HepG2 (cell line): ENCODE data around the gene NCBP1. TPM values are rescaled to one million over a fixed set of nuclear protein-coding genes. Genes with fewer than 3 reads are reported as not detected.

ENCODE experiments used
- AKAP8 ChIP-seq: sonication (generic); formaldehyde crosslinking; IDR thresholded peaks from 2 replicates; pipeline ENCODE4 v1.5.1; 2020; ENCODE audit warnings: mild to moderate bottlenecking, missing genetic modification reagents
- EP300 ChIP-seq, 3 experiments: sonication (generic) in 1 of 3; formaldehyde crosslinking in 1 of 3; IDR thresholded peaks; 2 replicates each; pipeline versions ENCODE4 v1.5.1 to v1.6.1; 2011 to 2020; ENCODE audit warnings: low read depth in 2 of 3, low read length in 2 of 3, borderline replicate concordance in 1 of 3, improper control_type of control experiment in 1 of 3, mild to moderate bottlenecking in 1 of 3, missing genetic modification reagents in 1 of 3, moderate library complexity in 1 of 3
- HNRNPLL ChIP-seq: fragments of 200-400 bp; formaldehyde crosslinking; IDR thresholded peaks from 2 replicates; pipeline ENCODE4 v1.6.1; 2017; ENCODE audit warnings: mild to moderate bottlenecking, low read depth, low read length; ENCODE audit not compliant: poor library complexity, severe bottlenecking
- KLF13 ChIP-seq: sonication (generic); formaldehyde crosslinking; IDR thresholded peaks from 2 replicates; pipeline ENCODE4 v1.4.0; 2020; ENCODE audit warnings: mild to moderate bottlenecking, missing genetic modification reagents
- KMT2A ChIP-seq: sonication (generic); formaldehyde crosslinking; IDR thresholded peaks from 2 replicates; pipeline ENCODE4 v1.4.0; 2020; ENCODE audit warnings: missing genetic modification reagents
- LCORL ChIP-seq, 2 experiments: fragments of 450-650 bp in 1 of 2; sonication (generic) in 1 of 2; formaldehyde crosslinking in 1 of 2; IDR thresholded peaks; 2 replicates each; pipeline versions ENCODE4 v1.5.0 to v1.6.1; 2017 to 2020; ENCODE audit warnings: antibody characterized with exemption in 1 of 2, missing genetic modification reagents in 1 of 2
- NFKB2 ChIP-seq: sonication (generic); formaldehyde crosslinking; IDR thresholded peaks from 2 replicates; pipeline ENCODE4 v1.4.0; 2020; ENCODE audit warnings: missing genetic modification reagents, borderline replicate concordance
- NKX3-1 ChIP-seq: sonication (generic); formaldehyde crosslinking; IDR thresholded peaks from 2 replicates; pipeline ENCODE4 v1.5.0; 2020; ENCODE audit warnings: missing genetic modification reagents
- PCBP1 ChIP-seq: fragments of 200-400 bp; formaldehyde crosslinking; IDR thresholded peaks from 2 replicates; pipeline ENCODE4 v1.6.1; 2017; ENCODE audit warnings: mild to moderate bottlenecking, low read depth, low read length, borderline replicate concordance
- PHB2 ChIP-seq: fragments of 450-650 bp; IDR thresholded peaks from 2 replicates; pipeline ENCODE4 v1.6.1; 2018; ENCODE audit not compliant: partially characterized antibody
- POGZ ChIP-seq: sonication (generic); formaldehyde crosslinking; IDR thresholded peaks from 2 replicates; pipeline ENCODE4 v1.4.0; 2020; ENCODE audit warnings: mild to moderate bottlenecking, missing genetic modification reagents
- TBP ChIP-seq: sonication (generic); formaldehyde crosslinking; IDR thresholded peaks from 2 replicates; pipeline ENCODE4 v1.5.0; 2020; ENCODE audit warnings: missing genetic modification reagents
- U2AF1 ChIP-seq: fragments of 200-400 bp; formaldehyde crosslinking; optimal IDR thresholded peaks from 2 replicates; pipeline ENCODE3; 2017; ENCODE audit warnings: mild to moderate bottlenecking, low read depth, low read length
- ZBTB42 ChIP-seq: sonication (generic); formaldehyde crosslinking; IDR thresholded peaks from 2 replicates; pipeline ENCODE4 v1.5.0; 2020; ENCODE audit warnings: mild to moderate bottlenecking, missing genetic modification reagents
- ZKSCAN1 ChIP-seq: fragments of 150-350 bp; IDR thresholded peaks from 2 replicates; pipeline ENCODE4 v1.6.1; 2014; ENCODE audit warnings: low read length
- ZMYM2 ChIP-seq: sonication (generic); formaldehyde crosslinking; IDR thresholded peaks from 2 replicates; pipeline ENCODE4 v1.8.0; 2022; ENCODE audit warnings: mild to moderate bottlenecking, missing genetic modification reagents
- ZNF143 ChIP-seq: sonication (generic); formaldehyde crosslinking; IDR thresholded peaks from 2 replicates; pipeline ENCODE4 v1.4.0; 2020; ENCODE audit warnings: missing genetic modification reagents
- ZNF160 ChIP-seq: sonication (generic); formaldehyde crosslinking; IDR thresholded peaks from 2 replicates; pipeline ENCODE4 v1.8.0; 2022; ENCODE audit warnings: mild to moderate bottlenecking, inconsistent platforms, missing genetic modification reagents
- ZNF180 ChIP-seq: sonication (generic); formaldehyde crosslinking; IDR thresholded peaks from 2 replicates; pipeline ENCODE4 v1.4.0; 2020; ENCODE audit warnings: low read depth, missing genetic modification reagents, borderline replicate concordance
- ZNF343 ChIP-seq: sonication (generic); formaldehyde crosslinking; IDR thresholded peaks from 2 replicates; pipeline ENCODE4 v1.4.0; 2020; ENCODE audit warnings: mild to moderate bottlenecking, missing genetic modification reagents
- ZNF382 ChIP-seq: sonication (generic); formaldehyde crosslinking; IDR thresholded peaks from 2 replicates; pipeline ENCODE4 v1.5.0; 2020; ENCODE audit warnings: missing genetic modification reagents, mild to moderate bottlenecking, borderline replicate concordance
- ZNF713 ChIP-seq: sonication (generic); formaldehyde crosslinking; IDR thresholded peaks from 2 replicates; pipeline ENCODE4 v1.4.0; 2020; ENCODE audit warnings: mild to moderate bottlenecking, missing genetic modification reagents
- ZNF749 ChIP-seq: sonication (generic); formaldehyde crosslinking; IDR thresholded peaks from 2 replicates; pipeline ENCODE4 v1.8.0; 2022; ENCODE audit warnings: mild to moderate bottlenecking, missing genetic modification reagents, moderate library complexity, borderline replicate concordance
- ZZZ3 ChIP-seq: sonication (generic); formaldehyde crosslinking; IDR thresholded peaks from 2 replicates; pipeline ENCODE4 v1.4.0; 2020; ENCODE audit warnings: missing genetic modification reagents, mild to moderate bottlenecking, borderline replicate concordance
- polyA plus RNA-seq, 8 experiments: library from polyadenylated mRNA; depleted of rRNA in 3 of 8; stranded (reverse) in 7 of 8; unstranded in 1 of 8; fragments of >200 nt; fragmentation: Illumina TruSeq in 4 of 8; extraction: Trizol in 4 of 8; gene quantifications; 2 replicates each; pipeline versions ENCODE4 v1.2.1 to v1.2.3, GENCODE V29; 2011 to 2016; ENCODE audit warnings: low read depth in 4 of 8, missing spikeins in 1 of 8, mixed read lengths in 1 of 8; ENCODE audit not compliant: insufficient read depth in 1 of 8
- total RNA-seq, 5 experiments: library from RNA; depleted of rRNA; stranded (reverse); fragments of >200 nt; fragmentation: Illumina TruSeq; extraction: Trizol; gene quantifications; 2 replicates each; pipeline ENCODE4 v1.2.3, GENCODE V29; 2016; ENCODE audit warnings: low read depth in 1 of 5
- TF ChIP-seq, protein P1 (sequence below): sonication (generic); formaldehyde crosslinking; IDR thresholded peaks from 2 replicates; pipeline ENCODE4 v1.4.0; 2020; ENCODE audit warnings: mild to moderate bottlenecking, missing genetic modification reagents
- TF ChIP-seq, protein P2 (sequence below): sonication (generic); formaldehyde crosslinking; IDR thresholded peaks from 2 replicates; pipeline ENCODE4 v1.4.0; 2020; ENCODE audit warnings: missing genetic modification reagents; ENCODE audit errors: not compliant biosample characterization
- TF ChIP-seq, protein P3 (sequence below): IDR thresholded peaks from 2 replicates; pipeline ENCODE4 v1.6.1; 2016; ENCODE audit warnings: missing biosample characterization, missing genetic modification reagents, low read depth

Gene NCBP1
- total and polyA plus RNA-seq, 2 of the 13 experiments (the other 11 are each of a cell fraction or from before 2014, with no cell fraction given) = 13.3 to 40.2 TPM

DNA sequence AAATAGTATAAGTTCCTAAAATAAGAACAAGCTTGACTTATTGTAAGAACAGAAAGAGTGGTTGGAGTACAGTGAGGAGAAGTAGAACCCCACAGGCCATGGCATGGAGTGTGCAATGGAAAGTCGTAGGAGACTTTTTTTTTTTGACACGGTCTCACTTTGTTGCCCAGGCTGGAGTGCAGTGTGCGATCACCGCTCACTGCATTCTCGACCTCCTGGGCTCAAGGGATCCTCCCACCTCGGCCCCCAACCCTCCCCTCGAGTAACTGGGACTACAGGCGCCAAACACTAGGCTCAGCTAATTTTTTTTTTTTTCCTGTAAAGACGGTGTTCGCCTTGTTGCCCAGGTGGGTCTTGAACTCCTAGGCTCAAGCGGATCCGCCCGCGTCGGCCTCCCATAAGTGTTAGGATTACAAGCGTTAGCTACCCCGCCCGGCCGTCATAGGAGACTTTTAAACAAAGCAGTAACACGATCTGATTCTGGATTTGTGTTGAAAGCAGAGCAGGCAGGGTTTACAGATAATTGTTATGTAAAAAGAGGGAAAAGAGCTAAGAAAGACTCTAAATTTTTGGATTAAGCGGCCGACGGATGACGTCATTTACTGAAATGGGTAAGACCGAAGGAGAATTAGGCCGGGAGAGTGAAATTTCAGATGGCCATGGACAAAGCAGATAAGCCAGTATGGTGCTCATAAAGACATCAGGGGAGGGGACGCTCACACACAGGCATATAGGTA lies 1.2 kb upstream of the NCBP1 start (continued):
- TF ChIP-seq ZKSCAN1 (no peak), POGZ (CRISPR knock-in tag) (no peak), ZNF343 (0 out of 2 replicates have a peak, but pooled peaks have one; percentile 16), NFKB2 (CRISPR knock-in tag) (no peak), ZNF180 (CRISPR knock-in tag) (no peak), ZNF713 (CRISPR knock-in tag) (no peak), ZZZ3 (CRISPR knock-in tag) (no peak), NKX3-1 (CRISPR knock-in tag) (no peak), ZBTB42 (CRISPR knock-in tag) (no peak), ZNF382 (no peak), ZNF749 (no peak), PHB2 (no peak), KMT2A (CRISPR knock-in tag) (no peak), LCORL (IDR thresholded peaks at IDR 0.05) (no peak), LCORL (CRISPR knock-in tag; IDR thresholded peaks at IDR 0.05) (no peak), EP300 (IDR thresholded peaks at IDR 0.05; ENCODE audit: low read depth in 2 of 2, low read length in 2 of 2) (no peak), EP300 (CRISPR knock-in tag; IDR thresholded peaks at IDR 0.05; ENCODE audit: borderline replicate concordance) (no peak), KLF13 (no peak), AKAP8 (CRISPR knock-in tag) (no peak), U2AF1 (no peak), ZNF143 (CRISPR knock-in tag) (no peak), HNRNPLL (no peak), ZMYM2 (CRISPR knock-in tag) (peak; percentile 68; the same call in 1 of the 2 replicates), PCBP1 (no peak), TBP (CRISPR knock-in tag) (no peak), ZNF160 (CRISPR knock-in tag) (no peak)
- TF ChIP-seq, protein P1, sequence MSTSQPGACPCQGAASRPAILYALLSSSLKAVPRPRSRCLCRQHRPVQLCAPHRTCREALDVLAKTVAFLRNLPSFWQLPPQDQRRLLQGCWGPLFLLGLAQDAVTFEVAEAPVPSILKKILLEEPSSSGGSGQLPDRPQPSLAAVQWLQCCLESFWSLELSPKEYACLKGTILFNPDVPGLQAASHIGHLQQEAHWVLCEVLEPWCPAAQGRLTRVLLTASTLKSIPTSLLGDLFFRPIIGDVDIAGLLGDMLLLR = no peak
- TF ChIP-seq, protein P2, sequence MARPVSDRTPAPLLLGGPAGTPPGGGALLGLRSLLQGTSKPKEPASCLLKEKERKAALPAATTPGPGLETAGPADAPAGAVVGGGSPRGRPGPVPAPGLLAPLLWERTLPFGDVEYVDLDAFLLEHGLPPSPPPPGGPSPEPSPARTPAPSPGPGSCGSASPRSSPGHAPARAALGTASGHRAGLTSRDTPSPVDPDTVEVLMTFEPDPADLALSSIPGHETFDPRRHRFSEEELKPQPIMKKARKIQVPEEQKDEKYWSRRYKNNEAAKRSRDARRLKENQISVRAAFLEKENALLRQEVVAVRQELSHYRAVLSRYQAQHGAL (CRISPR knock-in tag) = no peak
- TF ChIP-seq, protein P3, sequence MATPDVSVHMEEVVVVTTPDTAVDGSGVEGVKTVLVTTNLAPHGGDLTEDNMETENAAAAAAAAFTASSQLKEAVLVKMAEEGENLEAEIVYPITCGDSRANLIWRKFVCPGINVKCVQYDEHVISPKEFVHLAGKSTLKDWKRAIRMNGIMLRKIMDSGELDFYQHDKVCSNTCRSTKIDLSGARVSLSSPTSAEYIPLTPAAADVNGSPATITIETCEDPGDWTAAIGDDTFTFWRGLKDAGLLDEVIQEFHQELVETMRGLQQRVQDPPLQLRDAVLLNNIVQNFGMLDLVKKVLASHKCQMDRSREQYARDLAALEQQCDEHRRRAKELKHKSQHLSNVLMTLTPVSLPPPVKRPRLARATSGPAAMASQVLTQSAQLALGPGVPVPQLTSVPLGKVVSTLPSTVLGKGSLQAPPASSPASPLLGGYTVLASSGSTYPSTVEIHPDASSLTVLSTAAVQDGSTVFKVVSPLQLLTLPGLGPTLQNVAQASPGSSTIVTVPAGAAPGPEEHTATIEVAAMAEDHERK (CRISPR knock-in tag) = no peak
